Vagina (tissue), 2 donors: Measurements from ENCODE around the gene DDX46.

Experiments
- POLR2A ChIP-seq, 2 donors: fragments of 450-650 bp; IDR thresholded peaks; one replicate each; pipeline ENCODE4 v1.6.1; 2017; ENCODE audit warnings: antibody characterized with exemption in 2 of 2, mild to moderate bottlenecking in 2 of 2, moderate library complexity in 2 of 2
- TF ChIP-seq, protein P1 (sequence below), 3 experiments: fragments of 450-650 bp in 2 of 3; fragments of 200-600 bp in 1 of 3; sonication (generic) in 1 of 3; IDR thresholded peaks; one replicate each; pipeline ENCODE4 v1.5.1; 2017 to 2019; ENCODE audit warnings: antibody characterized with exemption in 3 of 3, mild to moderate bottlenecking in 2 of 3, moderate library complexity in 2 of 3

- TF ChIP-seq POLR2A (IDR thresholded peaks at IDR 0.05): no peak
- TF ChIP-seq, protein P1, sequence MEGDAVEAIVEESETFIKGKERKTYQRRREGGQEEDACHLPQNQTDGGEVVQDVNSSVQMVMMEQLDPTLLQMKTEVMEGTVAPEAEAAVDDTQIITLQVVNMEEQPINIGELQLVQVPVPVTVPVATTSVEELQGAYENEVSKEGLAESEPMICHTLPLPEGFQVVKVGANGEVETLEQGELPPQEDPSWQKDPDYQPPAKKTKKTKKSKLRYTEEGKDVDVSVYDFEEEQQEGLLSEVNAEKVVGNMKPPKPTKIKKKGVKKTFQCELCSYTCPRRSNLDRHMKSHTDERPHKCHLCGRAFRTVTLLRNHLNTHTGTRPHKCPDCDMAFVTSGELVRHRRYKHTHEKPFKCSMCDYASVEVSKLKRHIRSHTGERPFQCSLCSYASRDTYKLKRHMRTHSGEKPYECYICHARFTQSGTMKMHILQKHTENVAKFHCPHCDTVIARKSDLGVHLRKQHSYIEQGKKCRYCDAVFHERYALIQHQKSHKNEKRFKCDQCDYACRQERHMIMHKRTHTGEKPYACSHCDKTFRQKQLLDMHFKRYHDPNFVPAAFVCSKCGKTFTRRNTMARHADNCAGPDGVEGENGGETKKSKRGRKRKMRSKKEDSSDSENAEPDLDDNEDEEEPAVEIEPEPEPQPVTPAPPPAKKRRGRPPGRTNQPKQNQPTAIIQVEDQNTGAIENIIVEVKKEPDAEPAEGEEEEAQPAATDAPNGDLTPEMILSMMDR (IDR thresholded peaks at IDR 0.05): no peak
These were observed 44.5 kb upstream of the DDX46 start for GRCh38 chr5:134714120-134714519.
